Ishikawa (cell line): ENCODE measurements around the gene LRRC8C.

Experiments
- CEBPB ChIP-seq: IDR thresholded peaks from 2 replicates; pipeline ENCODE4 v1.6.1; 2012
- CREB1 ChIP-seq: IDR thresholded peaks from 2 replicates; pipeline ENCODE4 v1.6.1; 2012; ENCODE audit warnings: low read depth
- EGR1 ChIP-seq: IDR thresholded peaks from 2 replicates; pipeline ENCODE4 v1.6.1; 2012
- EP300 ChIP-seq: IDR thresholded peaks from 2 replicates; pipeline ENCODE4 v1.6.1; 2012; ENCODE audit warnings: borderline replicate concordance
- FOXM1 ChIP-seq: IDR thresholded peaks from 2 replicates; pipeline ENCODE4 v1.6.1; 2012; ENCODE audit warnings: low read depth, borderline replicate concordance
- NFIC ChIP-seq: IDR thresholded peaks from 2 replicates; pipeline ENCODE4 v1.6.1; 2012
- RAD21 ChIP-seq: IDR thresholded peaks from 2 replicates; pipeline ENCODE4 v1.6.1; 2012; ENCODE audit warnings: low read depth
- TAF1 ChIP-seq: IDR thresholded peaks from 2 replicates; pipeline ENCODE4 v1.6.1; 2012; ENCODE audit warnings: low read depth, mild to moderate bottlenecking
- TCF12 ChIP-seq: IDR thresholded peaks from 2 replicates; pipeline ENCODE4 v1.6.1; 2012; ENCODE audit warnings: low read depth
- TEAD4 ChIP-seq: IDR thresholded peaks from 2 replicates; pipeline ENCODE4 v1.6.1; 2012
- YY1 ChIP-seq: IDR thresholded peaks from 2 replicates; pipeline ENCODE4 v1.6.1; 2012; ENCODE audit warnings: low read depth
- ZBTB7A ChIP-seq: IDR thresholded peaks from 2 replicates; pipeline ENCODE4 v1.6.1; 2012; ENCODE audit warnings: low read depth
- TF ChIP-seq, protein P1 (sequence below): IDR thresholded peaks from 2 replicates; pipeline ENCODE4 v1.6.1; 2012
- TF ChIP-seq, protein P2 (sequence below): IDR thresholded peaks from 2 replicates; pipeline ENCODE4 v1.6.1; 2012; ENCODE audit warnings: low read depth, mild to moderate bottlenecking
- TF ChIP-seq, protein P3 (sequence below): IDR thresholded peaks from 2 replicates; pipeline ENCODE4 v1.6.1; 2012

Gene LRRC8C

DNA sequence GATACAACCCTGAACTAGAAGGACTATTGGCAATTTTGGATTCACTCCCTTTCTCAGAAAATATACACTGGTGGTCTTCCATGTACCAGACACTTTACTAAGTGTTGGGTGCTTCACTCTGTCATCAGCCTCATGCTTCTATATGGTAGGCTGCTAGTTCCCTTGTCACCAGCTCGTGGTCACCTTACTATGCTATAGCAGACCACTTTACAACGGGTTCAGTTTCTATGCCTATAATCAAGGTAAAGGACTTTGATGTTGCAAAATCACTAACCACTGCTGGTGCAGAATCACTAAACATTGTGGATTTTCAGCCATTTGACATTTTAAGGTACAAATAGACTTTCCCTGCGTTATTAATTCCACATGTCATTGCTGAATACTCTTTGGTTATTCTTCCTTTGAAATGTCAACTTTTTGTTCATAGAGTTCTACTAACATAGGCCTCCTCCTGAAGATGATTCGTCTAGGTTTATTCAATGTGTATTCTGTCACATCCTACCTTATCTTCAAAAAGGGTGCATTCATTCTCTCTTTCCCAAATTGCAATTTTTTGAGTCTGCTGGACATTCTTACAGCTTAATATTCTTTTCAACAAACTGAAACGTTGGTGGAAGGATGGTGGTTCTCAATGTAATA lies 78.3 kb downstream of the LRRC8C start:
- TF ChIP-seq RAD21: no peak

DNA sequence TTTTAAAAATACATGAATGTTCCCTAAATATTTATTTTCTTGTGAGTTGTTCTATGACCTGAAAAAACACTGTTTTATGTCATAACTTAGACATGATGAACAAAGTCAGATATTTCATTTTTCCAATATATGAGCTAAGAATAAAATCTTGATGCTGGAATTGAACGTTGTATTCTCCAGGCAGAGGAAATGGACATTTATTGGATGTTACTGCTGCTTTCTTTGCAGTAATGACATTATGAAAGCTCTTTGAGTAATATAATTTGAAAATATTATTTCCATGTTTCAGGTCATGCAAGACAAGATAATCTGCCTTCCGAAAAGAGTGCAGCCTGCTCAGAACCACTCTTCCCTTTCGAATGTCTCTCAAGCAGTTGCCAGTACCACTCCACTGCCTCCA lies 79.5 kb downstream of the LRRC8C start:
- TF ChIP-seq TAF1: no peak
- TF ChIP-seq EP300: no peak
- TF ChIP-seq TEAD4: no peak
- no peak for TF ChIP-seq TCF12
- TF ChIP-seq, protein P1, sequence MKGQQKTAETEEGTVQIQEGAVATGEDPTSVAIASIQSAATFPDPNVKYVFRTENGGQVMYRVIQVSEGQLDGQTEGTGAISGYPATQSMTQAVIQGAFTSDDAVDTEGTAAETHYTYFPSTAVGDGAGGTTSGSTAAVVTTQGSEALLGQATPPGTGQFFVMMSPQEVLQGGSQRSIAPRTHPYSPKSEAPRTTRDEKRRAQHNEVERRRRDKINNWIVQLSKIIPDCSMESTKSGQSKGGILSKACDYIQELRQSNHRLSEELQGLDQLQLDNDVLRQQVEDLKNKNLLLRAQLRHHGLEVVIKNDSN: no peak
- TF ChIP-seq, protein P2, sequence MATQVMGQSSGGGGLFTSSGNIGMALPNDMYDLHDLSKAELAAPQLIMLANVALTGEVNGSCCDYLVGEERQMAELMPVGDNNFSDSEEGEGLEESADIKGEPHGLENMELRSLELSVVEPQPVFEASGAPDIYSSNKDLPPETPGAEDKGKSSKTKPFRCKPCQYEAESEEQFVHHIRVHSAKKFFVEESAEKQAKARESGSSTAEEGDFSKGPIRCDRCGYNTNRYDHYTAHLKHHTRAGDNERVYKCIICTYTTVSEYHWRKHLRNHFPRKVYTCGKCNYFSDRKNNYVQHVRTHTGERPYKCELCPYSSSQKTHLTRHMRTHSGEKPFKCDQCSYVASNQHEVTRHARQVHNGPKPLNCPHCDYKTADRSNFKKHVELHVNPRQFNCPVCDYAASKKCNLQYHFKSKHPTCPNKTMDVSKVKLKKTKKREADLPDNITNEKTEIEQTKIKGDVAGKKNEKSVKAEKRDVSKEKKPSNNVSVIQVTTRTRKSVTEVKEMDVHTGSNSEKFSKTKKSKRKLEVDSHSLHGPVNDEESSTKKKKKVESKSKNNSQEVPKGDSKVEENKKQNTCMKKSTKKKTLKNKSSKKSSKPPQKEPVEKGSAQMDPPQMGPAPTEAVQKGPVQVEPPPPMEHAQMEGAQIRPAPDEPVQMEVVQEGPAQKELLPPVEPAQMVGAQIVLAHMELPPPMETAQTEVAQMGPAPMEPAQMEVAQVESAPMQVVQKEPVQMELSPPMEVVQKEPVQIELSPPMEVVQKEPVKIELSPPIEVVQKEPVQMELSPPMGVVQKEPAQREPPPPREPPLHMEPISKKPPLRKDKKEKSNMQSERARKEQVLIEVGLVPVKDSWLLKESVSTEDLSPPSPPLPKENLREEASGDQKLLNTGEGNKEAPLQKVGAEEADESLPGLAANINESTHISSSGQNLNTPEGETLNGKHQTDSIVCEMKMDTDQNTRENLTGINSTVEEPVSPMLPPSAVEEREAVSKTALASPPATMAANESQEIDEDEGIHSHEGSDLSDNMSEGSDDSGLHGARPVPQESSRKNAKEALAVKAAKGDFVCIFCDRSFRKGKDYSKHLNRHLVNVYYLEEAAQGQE: no peak
- TF ChIP-seq CREB1: no peak
- TF ChIP-seq, protein P3, sequence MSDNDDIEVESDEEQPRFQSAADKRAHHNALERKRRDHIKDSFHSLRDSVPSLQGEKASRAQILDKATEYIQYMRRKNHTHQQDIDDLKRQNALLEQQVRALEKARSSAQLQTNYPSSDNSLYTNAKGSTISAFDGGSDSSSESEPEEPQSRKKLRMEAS: no peak
- TF ChIP-seq ZBTB7A: no peak
- no peak for TF ChIP-seq YY1
- no peak for TF ChIP-seq EGR1
- no peak for TF ChIP-seq RAD21
- TF ChIP-seq NFIC: no peak
- no peak for TF ChIP-seq CEBPB
- TF ChIP-seq FOXM1: no peak

DNA sequence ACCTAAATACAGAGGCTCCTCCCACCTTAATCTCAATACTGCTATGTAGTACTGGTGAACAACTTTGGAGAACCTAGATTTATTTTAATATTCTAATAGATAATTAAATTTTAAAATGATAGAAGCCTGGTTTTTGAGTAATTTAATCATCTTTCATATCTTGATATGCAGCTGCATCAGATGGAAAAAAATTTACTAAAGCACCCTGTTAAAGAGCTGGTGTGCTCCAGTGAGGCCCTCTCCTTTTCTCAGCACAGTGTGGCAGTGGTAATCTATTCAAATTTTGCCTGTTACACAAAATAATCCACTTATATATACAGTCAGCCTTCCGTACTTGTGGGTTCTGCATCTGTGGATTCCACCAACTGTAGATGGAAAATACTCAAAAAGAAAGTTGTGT lies 82.8 kb downstream of the LRRC8C start:
- no peak for TF ChIP-seq NFIC

DNA sequence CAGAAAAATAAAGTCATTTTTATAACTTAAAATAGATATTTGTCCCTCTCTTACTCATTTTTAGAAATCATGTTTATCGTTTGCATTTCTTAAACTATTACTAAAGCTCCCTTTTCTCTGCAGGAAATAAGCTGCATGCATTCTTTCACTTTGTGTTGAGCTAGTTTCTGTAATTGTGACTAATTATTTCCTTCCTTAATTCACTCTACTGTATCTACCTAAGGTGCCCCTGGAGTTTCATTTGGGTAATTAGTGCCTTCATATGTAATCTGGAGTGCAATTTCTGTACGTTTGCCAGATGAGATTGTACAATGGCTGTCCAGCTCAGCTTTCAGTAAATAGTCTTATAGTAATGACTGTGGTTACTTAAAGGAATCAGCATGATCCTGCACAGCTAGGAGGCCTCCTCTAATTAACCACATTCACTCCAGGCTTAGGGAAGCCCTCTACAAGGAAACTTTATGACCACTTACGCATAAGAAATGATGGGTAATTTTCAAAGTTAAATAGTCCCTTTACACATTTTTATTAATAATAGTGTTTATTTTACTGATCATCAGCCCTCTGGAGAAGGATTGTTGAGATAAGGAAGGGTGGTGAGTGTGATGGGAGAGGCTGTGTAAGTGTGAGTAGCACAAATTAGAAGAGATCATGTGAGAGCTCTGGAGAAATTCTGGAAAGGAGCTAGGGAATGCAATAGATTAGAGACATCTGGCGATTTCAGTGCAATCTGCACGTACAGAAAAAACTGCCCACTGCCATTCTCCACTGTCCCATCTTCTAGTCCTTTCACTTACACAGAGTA lies 86.8 kb downstream of the LRRC8C start:
- TF ChIP-seq, protein P2: peak; percentile 12; the same call in 1 of the 2 replicates
- TF ChIP-seq NFIC: peak; percentile 80
- peak; percentile 56; the same call in 1 of the 2 replicates for TF ChIP-seq TEAD4
- no peak for TF ChIP-seq CEBPB

DNA sequence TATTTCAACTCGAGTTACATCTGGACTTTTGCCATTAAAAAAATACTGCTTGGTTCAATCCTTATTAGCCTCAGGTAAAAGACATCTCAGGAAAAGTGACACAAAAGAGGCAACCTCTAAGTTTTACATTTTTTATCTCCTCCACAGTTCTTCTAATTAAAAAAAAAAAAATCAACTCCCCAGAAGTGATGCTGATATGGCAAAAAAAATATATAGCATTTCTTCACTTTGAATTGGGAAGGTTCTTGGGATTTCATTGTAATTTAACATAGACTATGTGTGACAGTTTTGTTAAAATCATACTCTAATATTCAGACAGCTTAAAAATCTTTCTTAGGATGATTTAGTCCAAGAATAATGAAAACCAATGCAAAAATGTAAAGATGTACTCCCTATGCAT lies 87.9 kb downstream of the LRRC8C start:
- no peak for TF ChIP-seq RAD21
- TF ChIP-seq, protein P1: no peak
- TF ChIP-seq YY1: no peak
- TF ChIP-seq NFIC: no peak
- no peak for TF ChIP-seq CEBPB
- TF ChIP-seq FOXM1: no peak

DNA sequence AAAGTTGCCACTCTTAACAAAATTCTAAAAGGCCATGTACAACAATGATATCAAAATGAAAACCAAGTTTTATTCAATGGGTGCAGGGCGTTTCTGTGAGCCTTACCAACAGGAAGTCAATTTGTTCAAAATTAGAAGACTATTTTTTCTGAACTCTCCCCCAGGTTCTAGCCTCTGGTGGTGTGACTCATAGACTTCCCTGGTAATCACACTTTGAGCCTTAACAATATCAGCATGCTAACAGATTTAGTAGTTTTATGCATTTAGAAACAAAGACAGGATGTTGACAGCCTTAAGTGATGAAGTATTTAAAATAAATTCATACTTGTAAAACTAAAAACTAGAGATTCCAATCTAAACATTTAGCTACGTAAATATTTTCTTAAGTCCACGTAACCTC lies 88.4 kb downstream of the LRRC8C start:
- TF ChIP-seq ZBTB7A (no peak), YY1 (no peak), TCF12 (no peak), CREB1 (no peak), RAD21 (no peak), EP300 (no peak)
- TF ChIP-seq, protein P1: no peak
